IMR-90 (cell line): ENCODE data around the gene MPP7. TPM values are rescaled to one million over a fixed set of nuclear protein-coding genes. Genes with fewer than 3 reads are reported as not detected.

Experiments
- ATAC-seq: fragments of 200-7000 bp; cut with Tn5 transposase; 2 replicates; pipeline ENCODE4 v1.9.1; 2020; ENCODE audit warnings: low read depth, mild to moderate bottlenecking, moderate library complexity
- BruUV-seq: library from RNA; stranded (reverse); fragments of 400-500 nt; replicated peaks from 2 replicates; lab custom pipeline; 2021; lab: Mats Ljungman, UMichigan
- CTCF ChIA-PET: fragments of 300-600 bp; formaldehyde crosslinking; extraction: SDS; loops from one replicate; lab custom pipeline; 2021; ENCODE audit warnings: antibody characterized with exemption; lab: Yijun Ruan, JAX
- POLR2A ChIA-PET: fragments of 300-600 bp; sonication (Branson Sonifier 250); formaldehyde crosslinking; loops from one replicate; lab custom pipeline; 2022; ENCODE audit warnings: antibody characterized with exemption; ENCODE audit not compliant: unreplicated experiment; lab: Charles Lee
- DNase-seq: peaks from one replicate; pipeline ENCODE4 v3.0.0; 2013
- H2AFZ ChIP-seq: replicated peaks from 2 replicates; pipeline ENCODE3; 2013; ENCODE audit warnings: low read length, mild to moderate bottlenecking; ENCODE audit not compliant: poor library complexity
- H2AK5ac ChIP-seq: 2 replicates; pipeline ENCODE4 v1.6.1; 2013; ENCODE audit warnings: low read depth, low read length, inconsistent platforms
- H2AK9ac ChIP-seq: replicated peaks from 2 replicates; pipeline ENCODE3; 2013; ENCODE audit warnings: mild to moderate bottlenecking, low read depth, low read length, moderate library complexity; ENCODE audit not compliant: poor library complexity
- H2BK120ac ChIP-seq: 2 replicates; pipeline ENCODE4 v1.6.1; 2013; ENCODE audit warnings: low read depth, low read length, inconsistent platforms
- H2BK15ac ChIP-seq: 3 replicates; pipeline ENCODE4 v1.6.1; 2013; ENCODE audit warnings: low read depth, low read length, inconsistent platforms
- H2BK20ac ChIP-seq: 2 replicates; pipeline ENCODE4 v1.6.1; 2013; ENCODE audit warnings: low read depth, mild to moderate bottlenecking, inconsistent platforms, low read length, moderate library complexity
- H2BK5ac ChIP-seq: 2 replicates; pipeline ENCODE4 v1.6.1; 2013; ENCODE audit warnings: mild to moderate bottlenecking, low read depth, low read length, inconsistent platforms; ENCODE audit not compliant: poor library complexity, severe bottlenecking
- H3K14ac ChIP-seq: replicated peaks from 2 replicates; pipeline ENCODE4 v1.6.1; 2013; ENCODE audit warnings: low read depth, low read length, inconsistent platforms
- H3K18ac ChIP-seq: 2 replicates; pipeline ENCODE4 v1.6.1; 2013; ENCODE audit warnings: low read depth, low read length, control low read depth
- H3K23ac ChIP-seq: 2 replicates; pipeline ENCODE4 v1.6.1; 2013; ENCODE audit warnings: low read depth, low read length, inconsistent platforms
- H3K27ac ChIP-seq: 2 replicates; pipeline ENCODE4 v1.5.1; 2013; ENCODE audit warnings: mild to moderate bottlenecking, control low read depth, low read length; ENCODE audit not compliant: insufficient read depth
- H3K27me3 ChIP-seq: 2 replicates; pipeline ENCODE4 v1.6.1; 2013; ENCODE audit warnings: low read length; ENCODE audit not compliant: control insufficient read depth, insufficient read depth
- H3K36me3 ChIP-seq: 2 replicates; pipeline ENCODE4 v1.6.1; 2013; ENCODE audit warnings: low read length, mixed read lengths; ENCODE audit not compliant: control insufficient read depth, insufficient read depth
- H3K4ac ChIP-seq: 2 replicates; pipeline ENCODE4 v1.6.1; 2013; ENCODE audit warnings: low read depth, low read length, inconsistent platforms
- H3K4me1 ChIP-seq: 2 replicates; pipeline ENCODE4 v1.6.1; 2013; ENCODE audit warnings: low read length, mixed read lengths; ENCODE audit not compliant: control insufficient read depth, insufficient read depth
- H3K4me2 ChIP-seq: 2 replicates; pipeline ENCODE4 v1.6.1; 2013; ENCODE audit warnings: low read depth, mild to moderate bottlenecking, control low read depth, low read length, moderate library complexity
- H3K4me3 ChIP-seq: 2 replicates; pipeline ENCODE4 v1.5.1; 2013; ENCODE audit warnings: low read depth, mild to moderate bottlenecking, control low read depth, low read length, moderate library complexity; ENCODE audit not compliant: insufficient read depth
- H3K56ac ChIP-seq: 2 replicates; pipeline ENCODE4 v1.6.1; 2013; ENCODE audit warnings: low read length, inconsistent platforms; ENCODE audit not compliant: insufficient read depth; ENCODE audit errors: extremely low read depth
- H3K79me1 ChIP-seq, 2 experiments: 2 replicates each; pipeline ENCODE4 v1.6.1; 2013; ENCODE audit warnings: low read length in 2 of 2, inconsistent platforms in 1 of 2, low read depth in 1 of 2
- H3K9ac ChIP-seq: 2 replicates; pipeline ENCODE4 v1.6.1; 2013; ENCODE audit warnings: low read depth, low read length, control low read depth
- H3K9me1 ChIP-seq: 2 replicates; pipeline ENCODE4 v1.6.1; 2013; ENCODE audit warnings: low read length, inconsistent platforms; ENCODE audit not compliant: insufficient read depth
- H3K9me3 ChIP-seq: 2 replicates; pipeline ENCODE4 v1.6.1; 2013; ENCODE audit warnings: low read length; ENCODE audit not compliant: control insufficient read depth, insufficient read depth
- H4K20me1 ChIP-seq: 2 replicates; pipeline ENCODE4 v1.6.1; 2013; ENCODE audit warnings: low read length, inconsistent platforms; ENCODE audit not compliant: insufficient read depth
- H4K5ac ChIP-seq: 2 replicates; pipeline ENCODE4 v1.6.1; 2013; ENCODE audit warnings: mild to moderate bottlenecking, low read depth, low read length, control low read depth
- H4K8ac ChIP-seq, 2 experiments: 2 replicates each; pipeline ENCODE4 v1.6.1; 2013; ENCODE audit warnings: low read depth in 2 of 2, low read length in 2 of 2, control low read depth in 1 of 2, inconsistent platforms in 1 of 2
- H4K91ac ChIP-seq: 2 replicates; pipeline ENCODE4 v1.6.1; 2013; ENCODE audit warnings: low read depth, low read length, inconsistent platforms; ENCODE audit not compliant: insufficient read depth
- POLR2A ChIP-seq: IDR thresholded peaks from 2 replicates; pipeline ENCODE4 v1.6.1; 2012; ENCODE audit warnings: mild to moderate bottlenecking, low read depth, low read length
- WGBS, 2 experiments: methylation state at CpG; one replicate each; pipeline versions ENCODE4 v1.1.5 to v1.1.7; 2013; ENCODE audit warnings: missing lambda C conversion rate in 2 of 2; ENCODE audit not compliant: insufficient read length in 1 of 2; ENCODE audit errors: extremely low coverage in 2 of 2; 5-methylcytosine and 5-hydroxymethylcytosine counted together
- dilution Hi-C: fragments of 300-500 bp; cut with HindIII; formaldehyde crosslinking; loops from one replicate; pipeline ENCODE4 v1.14.3; 2018; ENCODE audit warnings: low sequenced_read_pairs; ENCODE audit not compliant: unreplicated experiment
- in situ Hi-C: fragments of 300-500 bp; cut with MboI; formaldehyde crosslinking; loops from 3 replicates; pipeline ENCODE4 v1.14.3; 2019; ENCODE audit warnings: low sequenced_read_pairs, inconsistent platforms, mixed read lengths
- intact Hi-C: fragments of 100-400 bp; cut with micrococcal nuclease; formaldehyde crosslinking; loops from 2 replicates; pipeline ENCODE4 v1.10.0; 2022
- polyA plus RNA-seq, 3 experiments: library from polyadenylated mRNA; depleted of rRNA; stranded (reverse); fragments of >200 nt; gene quantifications; 2 replicates each; pipeline ENCODE4 v1.2.3, GENCODE V29; 2012; ENCODE audit warnings: low replicate concordance in 1 of 3
- total RNA-seq: library from RNA; depleted of rRNA; stranded (reverse); fragments of >200 nt; gene quantifications from 2 replicates; pipeline ENCODE4 v1.2.3, GENCODE V29; 2012
- TF ChIP-seq, protein P1 (sequence below): fragments of 150-350 bp; IDR thresholded peaks from 2 replicates; pipeline ENCODE4 v1.6.1; 2017; ENCODE audit warnings: mild to moderate bottlenecking, antibody characterized with exemption, low read length, low read depth

MPP7 gene
- total and polyA plus RNA-seq, 2 of the 4 experiments (the other 2 are of a cell fraction): 0.39 to 1.4 TPM

- H2BK15ac ChIP-seq: peak overlapping the region; percentile 23; the same call in 1 of the 3 replicates
- no peak overlapping the region for H4K91ac ChIP-seq
- intact Hi-C loops (no loop called here), dilution Hi-C loops (no loop called here), in situ Hi-C loops (no loop called here)
- H3K9ac ChIP-seq: no peak overlapping the region
- H3K56ac ChIP-seq: no peak overlapping the region
- no peak overlapping the region for H3K27ac ChIP-seq
- H3K14ac ChIP-seq: peak overlapping the region; percentile 59; the same call in 1 of the 2 replicates
- peak overlapping the region; percentile 63; the same call in 1 of the 2 replicates for H2BK120ac ChIP-seq
- POLR2A ChIA-PET: no interaction called here
- H2BK5ac ChIP-seq: no peak overlapping the region
- no peak overlapping the region for H4K5ac ChIP-seq
- H4K8ac ChIP-seq: peak overlapping the region in 1 of 2 experiments; percentile 70; a peak in 1 of 4 replicates
- H3K9me1 ChIP-seq: peaks cover 3% of the 10 kb centered on the region; the same call in 1 of the 2 replicates
- 87% methylated on average over 3 of the region's 10 CpGs; no CpG with 5 or more reads in 1 of the 2 experiments for WGBS, 2 experiments
- no peaks in the 10 kb centered on the region for H3K36me3 ChIP-seq
- DNase-seq: peak; percentile 63
- peak overlapping the region; percentile 17; the same call in 1 of the 2 replicates for H3K18ac ChIP-seq
- CTCF ChIA-PET: interaction anchor here (0.7 kb wide), 2 partner anchors 604 to 1548 kb away, joined by 3 to 6 read pairs; no protein-coding TSS in a partner anchor
- no peaks in the 10 kb centered on the region for H3K9me3 ChIP-seq
- peak overlapping the region; percentile 63 for H2AK5ac ChIP-seq
- peaks cover 8% of the 10 kb centered on the region for H3K4me1 ChIP-seq
- H3K4me2 ChIP-seq: no peak overlapping the region
- H3K27me3 ChIP-seq: no peaks in the 10 kb centered on the region
- no peaks in the 10 kb centered on the region for H3K79me1 ChIP-seq
- no peak overlapping the region; the same call in 1 of the 2 replicates for H3K4ac ChIP-seq
- peak overlapping the region; percentile 80 for H2AFZ ChIP-seq
- BruUV-seq: no TSS peak
- H2BK20ac ChIP-seq: peak overlapping the region; percentile 63; the same call in 1 of the 2 replicates
- no peak for TF ChIP-seq POLR2A
- TF ChIP-seq, protein P1, sequence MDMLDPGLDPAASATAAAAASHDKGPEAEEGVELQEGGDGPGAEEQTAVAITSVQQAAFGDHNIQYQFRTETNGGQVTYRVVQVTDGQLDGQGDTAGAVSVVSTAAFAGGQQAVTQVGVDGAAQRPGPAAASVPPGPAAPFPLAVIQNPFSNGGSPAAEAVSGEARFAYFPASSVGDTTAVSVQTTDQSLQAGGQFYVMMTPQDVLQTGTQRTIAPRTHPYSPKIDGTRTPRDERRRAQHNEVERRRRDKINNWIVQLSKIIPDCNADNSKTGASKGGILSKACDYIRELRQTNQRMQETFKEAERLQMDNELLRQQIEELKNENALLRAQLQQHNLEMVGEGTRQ: peak; percentile 34; the same call in 1 of the 2 replicates
- peak overlapping the region; percentile 76 for H2AK9ac ChIP-seq
- no peaks in the 10 kb centered on the region for H4K20me1 ChIP-seq
- H3K4me3 ChIP-seq: no peak overlapping the region
- no peak overlapping the region for H3K23ac ChIP-seq
- no peak for ATAC-seq
Observed at GRCh38 chr10:28326516-28327490, 23.9 kb upstream of the MPP7 start.
